Measurements from ENCODE around the gene CASP12.

The CASP12 gene

DNA sequence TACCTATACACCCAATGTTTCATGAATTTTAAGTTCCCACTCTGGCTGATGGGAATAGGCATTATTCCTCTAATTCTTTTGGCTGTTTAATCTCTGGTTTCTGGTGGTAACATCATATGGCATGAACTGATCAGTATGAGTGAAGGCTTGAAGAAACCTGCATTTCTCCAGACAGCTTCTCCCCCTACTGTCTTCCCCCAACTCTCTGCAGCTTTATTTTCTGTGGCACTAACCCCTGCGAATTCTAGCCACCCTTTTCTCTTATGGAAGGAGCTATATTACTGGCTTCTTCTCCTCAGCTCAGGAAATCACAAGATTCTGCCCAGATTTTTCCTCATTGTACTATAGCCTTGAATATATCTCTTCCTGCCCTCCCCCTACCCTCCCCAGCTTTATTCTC is 57.1 kb downstream of the CASP12 start:
- DNase-seq (ENCODE audit: low read depth, low spot score), result no peak

DNA sequence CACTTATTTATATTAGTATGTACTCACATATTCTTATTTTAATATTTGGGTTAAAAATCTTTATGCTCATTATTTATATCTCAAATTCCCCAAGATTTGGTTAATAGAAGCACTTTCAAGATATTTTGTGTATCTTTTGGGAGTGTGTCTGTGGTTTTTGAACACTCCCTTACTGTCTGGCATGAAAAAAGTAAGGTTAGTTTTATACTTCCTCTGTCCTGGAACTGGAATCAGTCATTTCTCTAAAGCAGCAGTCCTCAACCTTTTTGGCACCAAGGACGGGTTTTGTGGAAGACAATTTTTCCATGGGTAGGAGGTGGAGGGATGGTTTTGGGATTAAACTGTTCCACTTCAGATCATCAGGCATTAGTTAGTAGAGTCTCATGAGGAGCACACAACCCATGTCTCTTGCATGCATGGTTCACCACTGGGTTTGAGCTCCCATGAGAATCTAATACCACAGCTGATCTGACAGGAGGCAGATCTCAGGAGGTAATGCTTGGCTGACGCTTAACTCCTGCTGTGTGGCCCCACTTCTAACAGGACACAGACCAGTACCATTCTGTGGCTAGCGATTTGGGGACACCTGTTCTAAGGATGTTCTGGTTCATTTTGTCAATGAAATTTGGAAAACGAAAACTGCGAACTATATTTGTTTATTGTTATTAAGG is 60.2 kb downstream of the CASP12 start:
- no peak for DNase-seq (ENCODE audit: low read depth, low spot score)

DNA sequence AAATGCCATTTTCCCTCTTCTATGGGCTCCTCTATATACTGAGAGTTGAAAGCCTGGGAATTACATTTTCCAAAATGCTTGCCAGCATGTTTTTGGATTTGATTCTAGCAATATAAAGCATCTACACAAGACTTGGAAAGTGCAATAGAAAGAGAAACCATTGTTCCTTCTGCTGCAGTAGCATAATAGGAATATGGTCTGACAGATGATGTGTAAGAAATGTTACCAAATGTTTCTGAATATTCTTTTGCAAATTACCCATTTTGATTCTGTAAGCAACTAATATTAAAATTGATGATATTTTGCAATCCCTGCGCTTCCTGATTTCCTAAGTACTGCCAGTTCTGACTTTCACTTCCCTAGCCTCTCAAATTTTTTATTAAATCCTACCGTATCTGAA is 61.6 kb downstream of the CASP12 start:
- DNase-seq (ENCODE audit: low read depth, low spot score), result no peak
